ENCODE data around the gene FNDC10. TPM values are rescaled to one million over a fixed set of nuclear protein-coding genes. Genes with fewer than 3 reads are reported as not detected.

Gene FNDC10
- total and polyA plus RNA-seq, 9 of the 15 experiments (the other 6 are each of a cell fraction or from before 2014, with no cell fraction given) = 0.08 to 6.3 (median 1.6) TPM

- TF ChIP-seq TFE3 (CRISPR knock-in tag; IDR thresholded peaks at IDR 0.05) (no peak), SAFB2 (IDR thresholded peaks at IDR 0.05; ENCODE audit: borderline replicate concordance, low read depth, low read length, severe bottlenecking) (no peak), CREB3L1 (IDR thresholded peaks at IDR 0.05; ENCODE audit: borderline replicate concordance, low read depth) (peak; percentile 96), RBM14 (IDR thresholded peaks at IDR 0.05; ENCODE audit: borderline replicate concordance, insufficient read depth, low read depth, low read length) (no peak), BRF2 (IDR thresholded peaks at IDR 0.05; ENCODE audit: borderline replicate concordance, insufficient read depth, insufficient read length) (no peak), MXI1 (IDR thresholded peaks at IDR 0.05; ENCODE audit: low read depth, low read length) (peak; percentile 95), ZNF431 (CRISPR knock-in tag; IDR thresholded peaks at IDR 0.05) (no peak), RNF219 (CRISPR knock-in tag; IDR thresholded peaks at IDR 0.05) (no peak), POLR2G (IDR thresholded peaks at IDR 0.05; ENCODE audit: low read depth, low read length) (peak; percentile 96), TCFL5 (CRISPR knock-in tag; conservative IDR thresholded peaks at IDR 0.05) (no peak), ARID4B (CRISPR knock-in tag; IDR thresholded peaks at IDR 0.05) (peak; percentile 88), THRA (IDR thresholded peaks at IDR 0.05) (no peak)
Measured at GRCh38 chr1:1615256-1616044, 15.5 kb upstream of the FNDC10 start, which contains the start of gene MIB2 (continued).

Measured in K562 (cell line).